GM12801 (cell line): ENCODE measurements around the gene STX1A.

Experiments
- TF ChIP-seq, protein P1 (sequence below): IDR thresholded peaks from one replicate; pipeline ENCODE4 v1.5.1; 2011; ENCODE audit warnings: control low read depth; ENCODE audit not compliant: insufficient read length; ENCODE audit errors: extremely low read depth

Gene STX1A

DNA sequence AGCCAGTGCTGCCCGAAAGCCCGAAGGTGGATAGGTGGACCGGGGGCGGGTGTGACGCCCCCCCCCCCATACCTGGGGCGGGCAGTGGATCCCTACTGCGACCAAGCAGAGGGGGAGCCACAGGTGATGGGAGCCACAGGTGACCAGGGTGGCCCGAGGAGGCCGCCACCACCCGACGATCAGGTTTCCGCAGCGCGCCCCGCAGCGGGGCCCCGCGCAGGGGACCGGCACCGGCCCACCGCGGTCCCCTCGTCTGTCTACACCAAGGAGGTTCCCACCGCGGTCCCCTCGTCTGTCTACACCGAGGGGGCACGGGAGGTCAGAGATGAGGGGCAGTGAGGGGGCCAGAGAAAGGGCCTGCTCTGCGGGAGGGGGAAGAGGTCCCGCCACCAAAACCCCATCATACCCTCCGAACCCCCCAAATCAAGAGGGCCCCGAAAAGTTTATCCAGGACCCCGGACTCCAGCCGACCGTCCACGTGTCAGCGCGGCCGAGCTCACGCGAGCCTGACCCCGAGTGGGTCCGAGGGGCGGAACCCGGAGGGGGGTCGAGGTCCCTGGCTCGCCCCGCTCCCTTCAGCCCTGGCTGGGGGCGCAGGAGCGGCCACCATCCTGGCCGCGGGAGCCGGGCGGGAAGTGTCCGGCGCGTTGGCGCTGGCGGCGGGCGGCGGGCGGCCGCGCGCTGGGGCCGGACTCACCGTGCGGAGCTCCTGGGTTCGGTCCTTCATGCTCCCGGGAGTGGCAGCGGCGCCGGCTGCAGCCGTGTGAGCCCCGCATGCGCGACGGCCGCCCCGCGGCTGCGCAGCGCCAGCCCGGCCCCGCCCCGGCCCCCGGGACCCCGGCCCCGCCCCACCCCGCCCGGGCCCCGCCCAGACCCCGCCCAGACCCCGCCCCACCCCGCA, at the start of gene STX1A:
STX1A (minus strand) TSS at position 765 of the 901 bp plus-strand sequence; CDS start at position 727, 38 bp downstream.
- TF ChIP-seq, protein P1, sequence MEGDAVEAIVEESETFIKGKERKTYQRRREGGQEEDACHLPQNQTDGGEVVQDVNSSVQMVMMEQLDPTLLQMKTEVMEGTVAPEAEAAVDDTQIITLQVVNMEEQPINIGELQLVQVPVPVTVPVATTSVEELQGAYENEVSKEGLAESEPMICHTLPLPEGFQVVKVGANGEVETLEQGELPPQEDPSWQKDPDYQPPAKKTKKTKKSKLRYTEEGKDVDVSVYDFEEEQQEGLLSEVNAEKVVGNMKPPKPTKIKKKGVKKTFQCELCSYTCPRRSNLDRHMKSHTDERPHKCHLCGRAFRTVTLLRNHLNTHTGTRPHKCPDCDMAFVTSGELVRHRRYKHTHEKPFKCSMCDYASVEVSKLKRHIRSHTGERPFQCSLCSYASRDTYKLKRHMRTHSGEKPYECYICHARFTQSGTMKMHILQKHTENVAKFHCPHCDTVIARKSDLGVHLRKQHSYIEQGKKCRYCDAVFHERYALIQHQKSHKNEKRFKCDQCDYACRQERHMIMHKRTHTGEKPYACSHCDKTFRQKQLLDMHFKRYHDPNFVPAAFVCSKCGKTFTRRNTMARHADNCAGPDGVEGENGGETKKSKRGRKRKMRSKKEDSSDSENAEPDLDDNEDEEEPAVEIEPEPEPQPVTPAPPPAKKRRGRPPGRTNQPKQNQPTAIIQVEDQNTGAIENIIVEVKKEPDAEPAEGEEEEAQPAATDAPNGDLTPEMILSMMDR = no peak

DNA sequence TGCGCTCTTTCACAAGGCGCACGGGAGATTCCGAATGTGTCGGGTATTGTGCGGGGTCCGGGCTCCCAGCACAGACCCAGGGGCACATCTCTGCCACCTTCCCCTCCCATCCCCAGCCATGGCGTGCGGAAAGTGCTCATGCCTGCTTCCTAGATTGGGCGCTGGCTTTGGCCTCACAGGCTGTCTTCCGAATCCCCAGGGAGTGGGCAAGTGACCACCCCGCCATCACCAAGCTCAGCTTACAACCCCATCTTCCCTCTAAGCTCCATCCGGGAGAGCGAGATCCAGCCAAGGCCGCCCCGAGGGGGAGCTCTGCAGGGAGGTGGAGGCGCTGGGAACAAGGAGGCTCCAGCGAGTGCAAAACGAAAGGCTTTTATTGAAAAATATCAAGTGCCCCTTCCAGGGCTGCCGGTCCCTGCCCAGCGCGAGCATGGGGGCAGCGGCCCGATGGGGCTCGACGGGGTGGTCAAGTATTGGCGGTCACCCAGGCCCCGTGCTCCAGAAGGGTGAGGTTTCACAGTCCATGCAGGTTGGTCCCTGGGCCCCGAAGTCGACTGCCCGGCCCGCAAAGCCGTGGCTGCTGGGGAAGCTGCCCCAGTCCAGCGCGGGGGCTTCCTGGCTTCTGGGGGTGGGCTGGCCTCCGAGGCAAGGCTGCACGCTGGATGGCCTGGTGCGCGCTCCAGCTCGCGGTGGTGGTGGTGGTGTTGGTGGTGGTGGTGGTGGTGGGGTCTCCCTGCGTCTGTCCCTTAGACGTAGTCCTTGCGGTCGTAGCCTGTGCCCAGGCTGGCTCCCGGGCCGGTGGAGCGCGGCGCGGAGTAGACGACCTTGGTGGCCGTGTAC, 49.4 kb upstream of the STX1A start:
- TF ChIP-seq, protein P1 = no peak

DNA sequence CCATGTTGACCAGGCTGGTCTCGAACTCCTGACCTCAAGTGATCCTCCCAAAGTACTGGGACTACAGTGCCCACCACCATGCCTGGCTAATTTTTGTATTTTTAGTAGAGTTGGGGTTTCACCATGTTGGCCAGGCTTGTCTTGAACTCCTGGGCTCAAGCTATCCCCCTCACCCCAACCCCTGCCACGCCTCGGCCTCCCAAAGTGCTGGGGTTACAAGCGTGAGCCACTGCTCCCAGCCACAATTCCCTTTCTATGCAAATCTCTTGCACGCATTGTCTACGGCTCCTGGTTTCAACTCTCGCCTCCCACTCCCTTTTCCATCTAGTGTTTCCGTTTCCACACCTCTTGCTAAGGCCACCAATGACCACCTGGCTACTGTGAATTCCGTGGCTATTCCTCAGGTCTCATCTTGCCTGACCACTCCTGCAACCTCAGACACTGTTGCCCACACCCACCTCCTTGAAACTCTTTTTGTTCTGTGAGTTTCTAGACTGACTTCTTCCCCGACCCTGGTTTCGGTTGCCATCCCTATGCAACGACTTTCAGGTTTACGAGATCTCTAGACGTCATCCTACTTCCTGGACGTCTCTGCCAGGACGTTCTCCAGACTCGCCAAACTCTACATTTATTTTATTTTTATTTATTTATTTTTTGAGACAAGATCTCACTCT, 47.2 kb upstream of the STX1A start:
- TF ChIP-seq, protein P1 = no peak

DNA sequence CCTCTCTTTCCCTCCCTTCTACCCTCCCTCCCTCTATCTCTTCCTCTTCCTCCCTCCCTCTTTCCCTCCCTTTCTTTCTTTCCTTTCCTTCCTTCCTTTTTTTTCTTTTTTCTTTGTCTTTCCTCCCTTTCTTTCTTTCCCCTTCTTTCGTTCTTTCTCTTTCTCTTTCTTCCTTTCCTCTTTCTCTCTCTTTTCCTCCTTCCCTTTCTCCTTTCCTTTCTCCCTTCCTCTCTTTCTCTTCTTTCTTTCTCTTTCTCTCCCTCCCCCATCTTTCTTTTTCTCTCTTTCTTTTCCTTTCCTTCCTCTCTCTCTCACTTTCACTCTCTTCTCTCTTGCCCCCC, 43.2 kb upstream of the STX1A start:
- TF ChIP-seq, protein P1 = no peak

DNA sequence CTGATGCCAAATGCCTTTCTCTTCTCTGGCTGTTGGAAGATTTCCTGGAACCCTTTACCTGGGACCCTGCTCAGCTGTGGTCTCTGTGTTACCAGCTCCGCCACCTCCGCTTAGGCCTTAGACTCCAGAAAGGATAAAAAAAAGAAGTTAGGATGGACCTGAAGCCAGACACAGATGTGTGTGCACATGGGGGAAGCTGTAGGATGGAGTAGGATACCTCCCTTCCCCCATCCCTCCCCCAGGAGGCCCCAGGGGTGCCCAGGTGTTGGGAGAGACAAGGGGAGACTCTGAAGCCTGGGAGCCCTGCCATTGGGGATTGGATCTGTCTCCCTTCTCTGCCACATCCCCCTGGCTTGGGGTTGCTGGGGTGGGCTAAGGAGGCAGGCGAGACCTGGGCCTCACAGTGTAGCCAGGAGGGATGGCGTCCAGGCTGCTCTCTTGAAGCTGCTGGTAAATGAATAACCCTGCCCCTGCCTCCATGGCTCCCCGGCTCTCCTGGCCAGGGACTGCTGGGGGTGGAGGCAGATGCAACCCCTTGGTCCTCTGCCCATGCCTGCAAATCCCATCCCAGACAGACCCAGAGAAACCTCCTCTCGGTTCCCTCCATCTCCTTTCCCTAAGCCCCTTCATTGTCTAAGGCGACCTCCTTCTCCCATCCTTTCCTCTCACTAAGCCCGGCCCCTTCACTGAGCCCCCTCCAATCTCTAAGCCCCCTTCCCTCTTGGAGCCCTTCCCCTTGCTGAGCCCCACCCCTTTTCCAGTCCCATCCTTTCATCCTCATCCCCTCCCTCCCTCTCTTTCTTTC, 42.6 kb upstream of the STX1A start:
- TF ChIP-seq, protein P1 = no peak

DNA sequence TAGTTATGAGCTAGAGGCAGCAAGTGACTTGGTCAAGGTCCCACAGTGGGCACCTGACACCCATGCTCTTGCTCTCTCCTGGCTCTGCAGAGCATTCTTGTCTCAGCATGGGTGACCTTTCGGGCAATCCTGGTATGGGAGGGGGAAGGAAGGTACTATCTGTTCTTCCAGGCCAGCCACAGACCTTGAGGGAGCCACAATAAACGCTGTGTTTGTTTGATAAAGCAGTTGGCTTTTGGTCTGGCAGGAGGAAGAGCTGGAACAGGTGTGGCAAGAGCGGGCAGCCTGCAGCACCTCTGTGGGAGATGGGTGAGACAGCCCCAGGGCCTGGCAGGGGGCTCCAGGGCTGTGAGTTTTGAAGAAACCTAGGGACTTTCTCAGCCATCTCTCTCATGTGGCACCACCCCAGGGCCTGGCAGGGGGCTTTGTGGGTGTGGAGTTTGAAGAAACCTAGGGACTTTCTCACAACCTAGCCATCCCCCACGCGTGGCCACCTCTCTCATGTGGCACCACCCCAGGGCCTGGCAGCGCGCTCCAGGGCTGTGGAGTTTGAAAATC, 39.2 kb upstream of the STX1A start:
- TF ChIP-seq, protein P1 = no peak
